ENCODE data around the gene TNIK. TPM values are rescaled to one million over a fixed set of nuclear protein-coding genes. Genes with fewer than 3 reads are reported as not detected.

The TNIK gene
- total and polyA plus RNA-seq, 5 donors: 8.1 to 27.4 (median 21.6) TPM

GRCh38 chr3:171494457-171495109, 34.4 kb upstream of the TNIK start:
- no peaks in the 10 kb centered on the region for H3K27me3 ChIP-seq (ENCODE audit: control insufficient read depth, insufficient read depth)
- no peaks in the 10 kb centered on the region for H3K9me3 ChIP-seq (ENCODE audit: control insufficient read depth, low read length)
- ATAC-seq (no peak), DNase-seq (no peak)
- no peaks in the 10 kb centered on the region for H3K4me1 ChIP-seq (ENCODE audit: control insufficient read depth, insufficient read depth, low read length)
- H3K27ac ChIP-seq (ENCODE audit: low read length): no peak overlapping the region
- no peak overlapping the region for H3K4me3 ChIP-seq (ENCODE audit: low read length)
- intact Hi-C loops (cut with DNase I): no loop called here
- 88% methylated on average over 4 of the region's 4 CpGs for WGBS

GRCh38 chr3:171491361-171491760, 31.2 kb upstream of the TNIK start:
- no peak overlapping the region for H3K27ac ChIP-seq (ENCODE audit: low read length)
- intact Hi-C loops (cut with DNase I): no loop called here
- H3K4me1 ChIP-seq (ENCODE audit: control insufficient read depth, insufficient read depth, low read length): no peaks in the 10 kb centered on the region
- H3K4me3 ChIP-seq (ENCODE audit: low read length): no peak overlapping the region
- 55% methylated on average over 2 of the region's 2 CpGs for WGBS
- no peaks in the 10 kb centered on the region for H3K9me3 ChIP-seq (ENCODE audit: control insufficient read depth, low read length)
- DNase-seq (no peak), ATAC-seq (no peak)
- no peaks in the 10 kb centered on the region for H3K27me3 ChIP-seq (ENCODE audit: control insufficient read depth, insufficient read depth)

GRCh38 chr3:171490901-171491300, 30.7 kb upstream of the TNIK start:
- H3K4me3 ChIP-seq (ENCODE audit: low read length): no peak overlapping the region
- H3K27me3 ChIP-seq (ENCODE audit: control insufficient read depth, insufficient read depth): no peaks in the 10 kb centered on the region
- DNase-seq: no peak
- intact Hi-C loops (cut with DNase I): no loop called here
- H3K27ac ChIP-seq (ENCODE audit: low read length): no peak overlapping the region
- ATAC-seq: no peak
- WGBS: 89% methylated on average over 3 of the region's 3 CpGs
- H3K9me3 ChIP-seq (ENCODE audit: control insufficient read depth, low read length): no peaks in the 10 kb centered on the region
- no peaks in the 10 kb centered on the region for H3K4me1 ChIP-seq (ENCODE audit: control insufficient read depth, insufficient read depth, low read length)

DNA sequence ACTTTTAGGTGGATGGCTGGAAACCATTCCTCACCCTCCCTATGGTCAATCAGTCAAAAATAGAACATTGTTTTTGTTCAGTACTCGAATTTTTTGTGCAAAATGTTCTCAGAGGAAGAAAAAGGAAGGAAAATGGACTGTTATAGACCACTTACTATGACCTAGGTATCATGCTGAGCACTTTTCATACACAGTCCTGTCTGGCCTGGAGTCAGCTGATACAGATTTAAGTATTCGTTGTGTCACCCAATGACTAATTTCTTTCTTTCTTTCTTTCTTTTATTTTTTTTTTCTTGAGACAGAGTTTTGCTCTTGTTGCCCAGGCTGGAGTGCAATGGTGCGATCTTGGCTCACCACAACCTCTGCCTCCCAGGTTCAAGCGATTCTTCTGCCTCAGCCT, 29.1 kb upstream of the TNIK start:
- H3K4me1 ChIP-seq (ENCODE audit: control insufficient read depth, insufficient read depth, low read length): no peaks in the 10 kb centered on the region
- DNase-seq (no peak), ATAC-seq (no peak)
- intact Hi-C loops (cut with DNase I): no loop called here
- 84% methylated on average over 4 of the region's 4 CpGs for WGBS
- H3K9me3 ChIP-seq (ENCODE audit: control insufficient read depth, low read length): no peaks in the 10 kb centered on the region
- H3K4me3 ChIP-seq (ENCODE audit: low read length): no peak overlapping the region
- H3K27ac ChIP-seq (ENCODE audit: low read length): no peak overlapping the region
- no peaks in the 10 kb centered on the region for H3K27me3 ChIP-seq (ENCODE audit: control insufficient read depth, insufficient read depth)

- intact Hi-C loops (cut with DNase I): no loop called here
- H3K27ac ChIP-seq (ENCODE audit: low read length): no peak overlapping the region
- no peaks in the 10 kb centered on the region for H3K27me3 ChIP-seq (ENCODE audit: control insufficient read depth, insufficient read depth)
- no peaks in the 10 kb centered on the region for H3K4me1 ChIP-seq (ENCODE audit: control insufficient read depth, insufficient read depth, low read length)
- 72% methylated on average over 7 of the region's 7 CpGs for WGBS
- no peaks in the 10 kb centered on the region for H3K9me3 ChIP-seq (ENCODE audit: control insufficient read depth, low read length)
- no peak overlapping the region for H3K4me3 ChIP-seq (ENCODE audit: low read length)
- no peak for ATAC-seq
- DNase-seq: no peak
These were observed 28.3 kb upstream of the TNIK start for GRCh38 chr3:171488479-171488878.

DNA sequence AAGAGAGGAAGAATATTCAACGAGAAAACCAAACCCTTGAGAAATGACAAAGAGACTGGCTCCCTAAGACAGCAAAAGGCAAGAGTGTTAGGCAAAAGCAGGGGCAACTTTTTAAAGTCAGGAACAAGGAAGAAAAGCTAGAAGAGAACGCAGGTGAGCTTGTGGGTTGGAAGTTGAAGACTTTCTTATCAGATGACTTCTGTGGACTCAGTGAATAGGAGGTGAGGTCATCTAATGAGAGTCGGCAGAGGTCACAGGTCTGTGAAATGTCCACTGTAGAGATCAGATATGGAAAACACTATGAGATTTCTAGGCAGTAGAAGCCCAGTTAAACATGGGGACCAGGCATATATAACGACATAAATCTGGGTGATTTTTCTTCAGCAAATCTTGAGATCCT, 27.2 kb upstream of the TNIK start:
- H3K27ac ChIP-seq (ENCODE audit: low read length): no peak overlapping the region
- intact Hi-C loops (cut with DNase I): no loop called here
- H3K4me1 ChIP-seq (ENCODE audit: control insufficient read depth, insufficient read depth, low read length): no peaks in the 10 kb centered on the region
- 65% methylated on average over 4 of the region's 4 CpGs for WGBS
- ATAC-seq (no peak), DNase-seq (no peak)
- H3K27me3 ChIP-seq (ENCODE audit: control insufficient read depth, insufficient read depth): no peaks in the 10 kb centered on the region
- no peaks in the 10 kb centered on the region for H3K9me3 ChIP-seq (ENCODE audit: control insufficient read depth, low read length)
- no peak overlapping the region for H3K4me3 ChIP-seq (ENCODE audit: low read length)

DNA sequence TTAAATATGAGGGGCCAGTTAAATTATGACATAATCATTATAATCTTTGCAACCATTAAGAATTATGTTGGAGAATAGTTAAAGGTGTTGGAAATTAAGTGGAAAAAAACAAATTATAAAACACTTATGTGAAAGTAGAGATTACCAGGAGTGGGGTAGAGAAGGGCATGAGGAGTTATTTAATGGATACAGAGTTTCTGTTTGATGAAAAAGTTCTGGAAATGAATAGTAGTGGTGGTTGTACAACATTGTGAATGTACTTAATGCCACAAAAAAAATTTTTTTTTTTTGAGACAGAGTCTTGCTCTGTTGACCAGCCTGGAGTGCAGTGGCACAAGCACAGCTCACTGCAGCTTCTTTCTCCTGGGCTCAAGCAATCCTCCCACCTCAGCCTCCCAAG, 25.1 kb upstream of the TNIK start:
- DNase-seq: no peak
- no peaks in the 10 kb centered on the region for H3K4me1 ChIP-seq (ENCODE audit: control insufficient read depth, insufficient read depth, low read length)
- ATAC-seq: no peak
- H3K27me3 ChIP-seq (ENCODE audit: control insufficient read depth, insufficient read depth): no peaks in the 10 kb centered on the region
- no peak overlapping the region for H3K27ac ChIP-seq (ENCODE audit: low read length)
- H3K9me3 ChIP-seq (ENCODE audit: control insufficient read depth, low read length): no peaks in the 10 kb centered on the region
- H3K4me3 ChIP-seq (ENCODE audit: low read length): no peak overlapping the region
- intact Hi-C loops (cut with DNase I): no loop called here

GRCh38 chr3:171481011-171481410, 20.8 kb upstream of the TNIK start:
- ATAC-seq (peak in 1 of 2 donors; percentile 57), DNase-seq (no peak)
- Histone ChIP-seq H3K27me3 (ENCODE audit: control insufficient read depth, insufficient read depth) (no peaks in the 10 kb centered on the region), H3K27ac (ENCODE audit: low read length) (no peak overlapping the region), H3K4me3 (ENCODE audit: low read length) (no peak overlapping the region), H3K4me1 (ENCODE audit: control insufficient read depth, insufficient read depth, low read length) (no peaks in the 10 kb centered on the region), H3K9me3 (ENCODE audit: control insufficient read depth, low read length) (no peaks in the 10 kb centered on the region)
- intact Hi-C loops (cut with DNase I): no loop called here
- WGBS: 76% methylated on average over 1 of the region's 1 CpG

DNA sequence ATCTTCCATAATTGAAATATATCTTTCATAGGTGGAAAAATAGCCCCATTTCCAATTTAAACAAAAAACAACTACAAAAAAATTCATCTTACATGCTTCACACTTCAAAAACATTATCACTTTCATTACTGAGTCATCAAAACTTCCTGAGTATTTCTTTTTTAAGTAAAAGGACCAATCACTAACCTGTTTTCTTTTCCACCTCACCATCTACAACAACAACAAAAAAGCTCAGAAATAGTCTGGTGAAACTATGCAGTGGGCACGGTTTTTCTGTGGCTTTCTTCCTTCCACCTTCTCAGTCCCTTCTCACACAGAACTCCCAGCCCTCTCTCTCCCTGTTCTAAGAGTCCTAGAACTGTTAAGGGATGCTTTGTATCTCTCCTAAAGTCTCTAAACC, 20.3 kb upstream of the TNIK start:
- intact Hi-C loops (cut with DNase I): no loop called here
- no peaks in the 10 kb centered on the region for H3K9me3 ChIP-seq (ENCODE audit: control insufficient read depth, low read length)
- H3K4me1 ChIP-seq (ENCODE audit: control insufficient read depth, insufficient read depth, low read length): no peaks in the 10 kb centered on the region
- WGBS: 45% methylated on average over 1 of the region's 1 CpG
- H3K4me3 ChIP-seq (ENCODE audit: low read length): no peak overlapping the region
- H3K27me3 ChIP-seq (ENCODE audit: control insufficient read depth, insufficient read depth): no peaks in the 10 kb centered on the region
- ATAC-seq (no peak), DNase-seq (no peak)
- no peak overlapping the region for H3K27ac ChIP-seq (ENCODE audit: low read length)

GRCh38 chr3:171476532-171477102, 16.4 kb upstream of the TNIK start:
- ATAC-seq (no peak), DNase-seq (no peak)
- Histone ChIP-seq H3K9me3 (ENCODE audit: control insufficient read depth, low read length) (no peaks in the 10 kb centered on the region), H3K27ac (ENCODE audit: low read length) (no peak overlapping the region), H3K27me3 (ENCODE audit: control insufficient read depth, insufficient read depth) (no peaks in the 10 kb centered on the region), H3K4me3 (ENCODE audit: low read length) (no peak overlapping the region), H3K4me1 (ENCODE audit: control insufficient read depth, insufficient read depth, low read length) (no peaks in the 10 kb centered on the region)
- intact Hi-C loops (cut with DNase I): loop anchor here in 1 of 4 donors (10.0 kb wide), 1 partner anchor 292 kb away; no protein-coding TSS in a partner anchor

DNA sequence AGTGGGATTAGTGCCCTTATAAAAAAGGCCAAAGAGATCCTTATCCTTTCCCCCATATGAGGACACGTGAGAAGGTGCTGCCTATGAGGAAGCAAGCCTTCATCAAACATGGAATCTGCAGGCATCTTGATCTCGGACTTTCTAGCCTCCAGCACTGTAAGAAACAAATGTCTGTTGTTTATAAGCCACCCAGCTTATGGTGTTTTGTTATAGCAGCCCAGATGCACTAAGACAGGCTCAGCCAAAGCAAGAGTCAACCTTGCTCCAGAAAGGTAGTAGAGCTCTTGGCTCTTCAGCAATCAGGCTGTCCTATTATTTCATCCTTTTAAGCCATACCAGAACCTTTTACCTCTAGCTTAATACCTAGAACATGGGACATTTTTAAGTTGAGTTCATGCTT, 12.3 kb upstream of the TNIK start:
- Histone ChIP-seq H3K9me3 (ENCODE audit: control insufficient read depth, low read length) (no peaks in the 10 kb centered on the region), H3K27me3 (ENCODE audit: control insufficient read depth, insufficient read depth) (no peaks in the 10 kb centered on the region), H3K4me3 (ENCODE audit: low read length) (no peak overlapping the region), H3K27ac (ENCODE audit: low read length) (no peak overlapping the region), H3K4me1 (ENCODE audit: control insufficient read depth, insufficient read depth, low read length) (no peaks in the 10 kb centered on the region)
- ATAC-seq (no peak), DNase-seq (no peak)
- 85% methylated on average over 2 of the region's 2 CpGs for WGBS
- intact Hi-C loops (cut with DNase I): loop anchor here in 1 of 4 donors (10.0 kb wide), 1 partner anchor 288 kb away; no protein-coding TSS in a partner anchor
